ENCODE measurements around the gene GREB1L. TPM values are rescaled to one million over a fixed set of nuclear protein-coding genes. Genes with fewer than 3 reads are reported as not detected.

GREB1L gene
- total RNA-seq, 1 donor from 2014 or later, result 0.98 TPM

- Histone ChIP-seq H3K36me3 (no peaks in the 10 kb centered on the region), H3K9me3 (no peaks in the 10 kb centered on the region), H3K27ac (no peak overlapping the region), H3K27me3 (no peaks in the 10 kb centered on the region), H3K4me1 (no peaks in the 10 kb centered on the region), H3K4me3 (no peak overlapping the region)
- no peak for DNase-seq (ENCODE audit: extremely low spot score in 2 of 2)
- intact Hi-C loops (cut with DNase I), result no loop called here
- no peak for TF ChIP-seq POLR2AphosphoS5 (IDR thresholded peaks at IDR 0.05; ENCODE audit: insufficient read depth in 1 of 2, low read depth in 1 of 2)
- TF ChIP-seq CTCF (IDR thresholded peaks at IDR 0.05), result no peak
- TF ChIP-seq POLR2A (IDR thresholded peaks at IDR 0.05), result no peak
Observed at GRCh38 chr18:21300035-21300907, 58.2 kb downstream of the GREB1L start.

- Histone ChIP-seq H3K4me3 (no peak overlapping the region), H3K4me1 (no peaks in the 10 kb centered on the region), H3K36me3 (no peaks in the 10 kb centered on the region), H3K27ac (no peak overlapping the region), H3K27me3 (no peaks in the 10 kb centered on the region), H3K9me3 (no peaks in the 10 kb centered on the region)
- no peak for DNase-seq (ENCODE audit: extremely low spot score in 2 of 2)
- TF ChIP-seq POLR2AphosphoS5 (IDR thresholded peaks at IDR 0.05; ENCODE audit: insufficient read depth in 1 of 2, low read depth in 1 of 2) (no peak), POLR2A (IDR thresholded peaks at IDR 0.05) (no peak), CTCF (IDR thresholded peaks at IDR 0.05) (no peak)
- intact Hi-C loops (cut with DNase I), result no loop called here
Observed at GRCh38 chr18:21300908-21301200, 58.8 kb downstream of the GREB1L start.

GRCh38 chr18:21303445-21303844 is 61.4 kb downstream of the GREB1L start:
- intact Hi-C loops (cut with DNase I), result no loop called here
- no peak overlapping the region for H3K4me3 ChIP-seq
- no peaks in the 10 kb centered on the region for H3K36me3 ChIP-seq
- no peak overlapping the region for H3K27ac ChIP-seq
- DNase-seq (ENCODE audit: extremely low spot score in 2 of 2), result no peak
- H3K4me1 ChIP-seq, result no peaks in the 10 kb centered on the region
- TF ChIP-seq POLR2AphosphoS5 (IDR thresholded peaks at IDR 0.05; ENCODE audit: insufficient read depth in 1 of 2, low read depth in 1 of 2), result no peak
- TF ChIP-seq CTCF (IDR thresholded peaks at IDR 0.05), result no peak
- TF ChIP-seq POLR2A (IDR thresholded peaks at IDR 0.05), result no peak
- H3K27me3 ChIP-seq, result no peaks in the 10 kb centered on the region
- no peaks in the 10 kb centered on the region for H3K9me3 ChIP-seq

GRCh38 chr18:21303895-21304294 is 61.9 kb downstream of the GREB1L start:
- intact Hi-C loops (cut with DNase I), result no loop called here
- TF ChIP-seq POLR2A (IDR thresholded peaks at IDR 0.05) (no peak), POLR2AphosphoS5 (IDR thresholded peaks at IDR 0.05; ENCODE audit: insufficient read depth in 1 of 2, low read depth in 1 of 2) (no peak), CTCF (IDR thresholded peaks at IDR 0.05) (no peak)
- H3K4me1 ChIP-seq, result no peaks in the 10 kb centered on the region

GRCh38 chr18:21305621-21306020 is 63.6 kb downstream of the GREB1L start:
- DNase-seq (ENCODE audit: extremely low spot score in 2 of 2), result no peak
- Histone ChIP-seq H3K4me3 (no peak overlapping the region), H3K36me3 (no peaks in the 10 kb centered on the region), H3K9me3 (no peaks in the 10 kb centered on the region), H3K27me3 (no peaks in the 10 kb centered on the region), H3K4me1 (no peaks in the 10 kb centered on the region), H3K27ac (no peak overlapping the region)
- TF ChIP-seq POLR2AphosphoS5 (IDR thresholded peaks at IDR 0.05; ENCODE audit: insufficient read depth in 1 of 2, low read depth in 1 of 2) (no peak), POLR2A (IDR thresholded peaks at IDR 0.05) (no peak), CTCF (IDR thresholded peaks at IDR 0.05) (no peak)
- intact Hi-C loops (cut with DNase I), result no loop called here

More at GRCh38 chr18:21303895-21304294, 61.9 kb downstream of the GREB1L start:
- H3K9me3 ChIP-seq, result no peaks in the 10 kb centered on the region
- H3K36me3 ChIP-seq, result no peaks in the 10 kb centered on the region
- no peak for DNase-seq (ENCODE audit: extremely low spot score in 2 of 2)
- H3K27ac ChIP-seq, result no peak overlapping the region
- no peaks in the 10 kb centered on the region for H3K27me3 ChIP-seq
- H3K4me3 ChIP-seq, result no peak overlapping the region

Measured in vagina (tissue), 2 donors.